WERI-Rb-1 (cell line): Measurements from ENCODE around the gene RBPJ.

Experiments
- DNase-seq: peaks from one replicate; pipeline ENCODE4 v3.0.0-alpha.2; 2020
- H3K27ac ChIP-seq: fragments of 250-450 bp; sonication (Bioruptor Pico); 2 replicates; pipeline ENCODE4 v1.5.1; 2020; ENCODE audit warnings: mild to moderate bottlenecking, moderate library complexity
- H3K27me3 ChIP-seq: fragments of 250-450 bp; sonication (Bioruptor Pico); 2 replicates; pipeline ENCODE4 v1.5.1; 2021; ENCODE audit warnings: mild to moderate bottlenecking, low read depth, moderate library complexity; ENCODE audit not compliant: insufficient read depth, severe bottlenecking
- H3K36me3 ChIP-seq: fragments of 250-450 bp; sonication (Bioruptor Pico); 2 replicates; pipeline ENCODE4 v1.5.1; 2020; ENCODE audit warnings: mild to moderate bottlenecking, moderate library complexity
- H3K4me3 ChIP-seq: 2 replicates; pipeline ENCODE4 v1.5.1; 2011; ENCODE audit warnings: low read depth, mild to moderate bottlenecking, control low read depth, low read length
- H3K9me3 ChIP-seq: fragments of 250-450 bp; sonication (Bioruptor Pico); 2 replicates; pipeline ENCODE4 v1.5.1; 2021; ENCODE audit warnings: mild to moderate bottlenecking, moderate library complexity; ENCODE audit not compliant: severe bottlenecking
- CTCF ChIP-seq: IDR thresholded peaks from 2 replicates; pipeline ENCODE4 v1.5.1; 2011; ENCODE audit warnings: low read depth, mild to moderate bottlenecking, control low read depth, inconsistent platforms, low read length

RBPJ gene

GRCh38 chr4:26478330-26478729 lies 157.5 kb downstream of the RBPJ start:
- no peak for TF ChIP-seq CTCF
- DNase-seq = no peak
- no peaks in the 10 kb centered on the region for H3K36me3 ChIP-seq
- H3K27ac ChIP-seq = no peak overlapping the region
- peaks cover under 1% of the 10 kb centered on the region for H3K9me3 ChIP-seq
- no peaks in the 10 kb centered on the region for H3K27me3 ChIP-seq
- H3K4me3 ChIP-seq = no peak overlapping the region

- Histone ChIP-seq H3K9me3 (no peaks in the 10 kb centered on the region), H3K27me3 (no peaks in the 10 kb centered on the region), H3K27ac (no peak overlapping the region), H3K4me3 (no peak overlapping the region), H3K36me3 (no peaks in the 10 kb centered on the region)
- no peak for TF ChIP-seq CTCF
- no peak for DNase-seq
Measured at GRCh38 chr4:26482508-26483462, 162.0 kb downstream of the RBPJ start.

- Histone ChIP-seq H3K27ac (no peak overlapping the region), H3K9me3 (no peaks in the 10 kb centered on the region), H3K27me3 (no peaks in the 10 kb centered on the region), H3K4me3 (no peak overlapping the region), H3K36me3 (no peaks in the 10 kb centered on the region)
- DNase-seq = no peak
- no peak for TF ChIP-seq CTCF
Measured at GRCh38 chr4:26484032-26484515, 163.3 kb downstream of the RBPJ start.

- H3K36me3 ChIP-seq = no peaks in the 10 kb centered on the region
- no peak for DNase-seq
- TF ChIP-seq CTCF = no peak
- H3K27ac ChIP-seq = no peak overlapping the region
- H3K9me3 ChIP-seq = no peaks in the 10 kb centered on the region
- no peak overlapping the region for H3K4me3 ChIP-seq
- H3K27me3 ChIP-seq = no peaks in the 10 kb centered on the region
Measured at GRCh38 chr4:26484516-26484915, 163.7 kb downstream of the RBPJ start.
